HUES48 (cell line): ENCODE data around the gene EIF3J.
"Not testable (repeated sequence)": the region's sequence is repeated elsewhere in the genome, so short reads cannot be mapped to it uniquely, and the experiment has no call there.

Source experiments
- H3K27ac ChIP-seq: one replicate; pipeline ENCODE4 v1.7.0; 2013; ENCODE audit warnings: low read depth, low read length, inconsistent platforms
- H3K27me3 ChIP-seq: 2 replicates; pipeline ENCODE4 v1.6.1; 2013; ENCODE audit warnings: mild to moderate bottlenecking, low read length; ENCODE audit not compliant: control insufficient read depth, insufficient read depth
- H3K36me3 ChIP-seq: 2 replicates; pipeline ENCODE4 v1.6.1; 2013; ENCODE audit warnings: low read length; ENCODE audit not compliant: control insufficient read depth, insufficient read depth
- H3K4me1 ChIP-seq: 2 replicates; pipeline ENCODE4 v1.6.1; 2013; ENCODE audit warnings: mild to moderate bottlenecking, low read length; ENCODE audit not compliant: control insufficient read depth, insufficient read depth
- H3K4me3 ChIP-seq: 2 replicates; pipeline ENCODE4 v1.5.1; 2013; ENCODE audit warnings: mild to moderate bottlenecking, low read depth, low read length
- H3K9ac ChIP-seq: 2 replicates; pipeline ENCODE4 v1.6.1; 2013; ENCODE audit warnings: mild to moderate bottlenecking, low read depth, low read length, moderate library complexity
- H3K9me3 ChIP-seq: 2 replicates; pipeline ENCODE4 v1.6.1; 2013; ENCODE audit warnings: low read length; ENCODE audit not compliant: control insufficient read depth, insufficient read depth

The EIF3J gene

GRCh38 chr15:44527241-44527640 is 9.7 kb upstream of the EIF3J start:
- H3K9me3 ChIP-seq, result no peaks in the 10 kb centered on the region
- no peak overlapping the region for H3K9ac ChIP-seq
- H3K4me1 ChIP-seq, result no peaks in the 10 kb centered on the region
- no peak overlapping the region for H3K27ac ChIP-seq
- H3K27me3 ChIP-seq, result no peaks in the 10 kb centered on the region
- no peak overlapping the region for H3K4me3 ChIP-seq
- H3K36me3 ChIP-seq, result peaks cover 51% of the 10 kb centered on the region

- no peaks in the 10 kb centered on the region for H3K9me3 ChIP-seq
- H3K27me3 ChIP-seq, result no peaks in the 10 kb centered on the region
- H3K9ac ChIP-seq, result no peak overlapping the region
- H3K4me1 ChIP-seq, result no peaks in the 10 kb centered on the region
- H3K36me3 ChIP-seq, result peaks cover 31% of the 10 kb centered on the region
- H3K27ac ChIP-seq, result peak overlapping the region; percentile 8
- no peak overlapping the region for H3K4me3 ChIP-seq
These were observed 6.9 kb upstream of the EIF3J start for GRCh38 chr15:44529864-44530604.

DNA sequence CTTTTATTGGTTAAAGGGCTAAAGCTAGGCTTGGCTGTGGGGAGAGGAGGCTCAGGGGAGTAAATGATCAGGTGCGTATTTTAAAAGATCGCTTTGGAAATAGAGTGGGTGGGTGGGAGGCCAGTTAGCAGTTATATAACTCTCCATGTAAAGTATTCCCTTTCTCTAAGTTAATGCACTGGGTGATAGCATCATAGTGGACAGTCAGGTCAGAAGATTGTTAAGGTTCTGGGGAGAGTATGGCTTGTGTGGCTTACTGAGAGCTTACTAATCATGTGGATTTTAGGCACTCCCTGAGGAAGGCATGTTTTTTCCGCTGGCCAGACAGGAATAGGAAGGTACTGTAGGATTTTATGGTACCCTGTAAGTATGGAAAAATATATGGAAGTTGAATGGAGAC is 6.3 kb upstream of the EIF3J start:
- Histone ChIP-seq H3K36me3 (peaks cover 28% of the 10 kb centered on the region), H3K9me3 (no peaks in the 10 kb centered on the region), H3K9ac (no peak overlapping the region), H3K27me3 (no peaks in the 10 kb centered on the region), H3K4me1 (no peaks in the 10 kb centered on the region), H3K27ac (no peak overlapping the region), H3K4me3 (no peak overlapping the region)

GRCh38 chr15:44532275-44532674 is 4.7 kb upstream of the EIF3J start:
- H3K4me1 ChIP-seq, H3K27me3 ChIP-seq, H3K9ac ChIP-seq, H3K4me3 ChIP-seq, H3K9me3 ChIP-seq, H3K27ac ChIP-seq: not testable (repeated sequence)
- peaks cover 13% of the 10 kb centered on the region for H3K36me3 ChIP-seq

GRCh38 chr15:44532689-44533088 is 4.3 kb upstream of the EIF3J start:
- Histone ChIP-seq H3K9ac (no peak overlapping the region), H3K4me3 (no peak overlapping the region), H3K4me1 (no peaks in the 10 kb centered on the region), H3K27ac (no peak overlapping the region), H3K9me3 (no peaks in the 10 kb centered on the region), H3K36me3 (peaks cover 9% of the 10 kb centered on the region; the same call in 1 of the 2 replicates), H3K27me3 (no peaks in the 10 kb centered on the region)

DNA sequence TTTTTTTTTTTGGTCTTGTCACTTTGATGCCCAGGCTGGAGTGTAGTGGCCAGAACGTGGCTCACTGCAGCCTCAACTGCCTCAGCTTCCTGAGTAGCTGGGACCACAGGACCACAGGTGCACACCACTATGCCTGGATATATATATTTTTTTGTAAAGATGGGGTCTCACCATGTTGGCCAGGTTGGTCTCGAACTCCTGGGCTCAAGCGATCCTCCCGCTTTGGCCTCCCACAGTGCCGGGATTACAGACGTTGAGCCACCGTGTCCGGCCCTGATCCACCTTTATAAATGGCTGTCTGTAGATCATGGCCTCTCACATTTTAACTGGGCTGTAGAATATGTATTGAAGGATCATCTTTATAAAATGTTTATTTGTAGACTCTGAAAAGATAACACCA is 1.9 kb upstream of the EIF3J start:
- Histone ChIP-seq H3K4me3 (no peak overlapping the region), H3K27ac (no peak overlapping the region), H3K4me1 (peaks cover 8% of the 10 kb centered on the region), H3K36me3 (peaks cover 11% of the 10 kb centered on the region), H3K9ac (no peak overlapping the region), H3K9me3 (no peaks in the 10 kb centered on the region), H3K27me3 (no peaks in the 10 kb centered on the region)

GRCh38 chr15:44535523-44536301 is 1.2 kb upstream of the EIF3J start:
- Histone ChIP-seq H3K27ac (peak overlapping the region; percentile 99), H3K9me3 (no peaks in the 10 kb centered on the region), H3K4me1 (peaks cover 8% of the 10 kb centered on the region), H3K36me3 (peaks cover 17% of the 10 kb centered on the region), H3K4me3 (peak overlapping the region; percentile 89), H3K27me3 (no peaks in the 10 kb centered on the region), H3K9ac (peak overlapping the region; percentile 88)

GRCh38 chr15:44536302-44536961 is 515 bp upstream of the EIF3J start:
- H3K36me3 ChIP-seq, result peaks cover 25% of the 10 kb centered on the region
- H3K9me3 ChIP-seq, result no peaks in the 10 kb centered on the region
- peak overlapping the region; percentile 88 for H3K9ac ChIP-seq
- H3K27ac ChIP-seq, result peak overlapping the region; percentile 99
- peaks cover 8% of the 10 kb centered on the region for H3K4me1 ChIP-seq
- H3K4me3 ChIP-seq, result peak overlapping the region; percentile 89
- H3K27me3 ChIP-seq, result no peaks in the 10 kb centered on the region

DNA sequence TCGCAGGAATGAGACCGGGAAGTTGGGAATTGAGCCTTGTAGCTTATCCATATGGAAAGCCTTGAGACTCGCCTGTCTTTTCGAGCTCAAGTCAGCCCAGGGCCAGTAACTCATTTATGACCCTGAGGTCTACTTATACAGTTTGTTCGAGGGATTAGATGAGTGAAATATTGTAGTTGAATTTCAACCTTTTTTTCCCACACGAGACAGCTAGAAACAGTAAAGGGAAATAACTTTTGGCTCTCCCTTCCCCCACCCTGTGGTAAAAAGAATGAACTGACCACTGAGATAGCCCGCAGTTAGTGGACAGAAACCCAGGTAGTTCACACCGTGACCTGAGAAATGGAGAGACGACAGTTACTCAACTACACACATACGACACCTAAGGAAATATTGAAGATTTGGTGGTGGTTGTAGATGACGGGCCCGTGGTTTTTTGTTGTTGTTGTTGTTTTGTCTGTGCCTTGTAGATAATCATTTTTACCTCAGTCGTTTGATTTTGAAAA is 841 bp downstream of the EIF3J start:
- peaks cover 36% of the 10 kb centered on the region for H3K36me3 ChIP-seq
- peaks cover 8% of the 10 kb centered on the region for H3K4me1 ChIP-seq
- no peaks in the 10 kb centered on the region for H3K9me3 ChIP-seq
- H3K4me3 ChIP-seq, result peak overlapping the region; percentile 83
- H3K9ac ChIP-seq, result peak overlapping the region; percentile 89
- peak overlapping the region; percentile 97 for H3K27ac ChIP-seq
- no peaks in the 10 kb centered on the region for H3K27me3 ChIP-seq

DNA sequence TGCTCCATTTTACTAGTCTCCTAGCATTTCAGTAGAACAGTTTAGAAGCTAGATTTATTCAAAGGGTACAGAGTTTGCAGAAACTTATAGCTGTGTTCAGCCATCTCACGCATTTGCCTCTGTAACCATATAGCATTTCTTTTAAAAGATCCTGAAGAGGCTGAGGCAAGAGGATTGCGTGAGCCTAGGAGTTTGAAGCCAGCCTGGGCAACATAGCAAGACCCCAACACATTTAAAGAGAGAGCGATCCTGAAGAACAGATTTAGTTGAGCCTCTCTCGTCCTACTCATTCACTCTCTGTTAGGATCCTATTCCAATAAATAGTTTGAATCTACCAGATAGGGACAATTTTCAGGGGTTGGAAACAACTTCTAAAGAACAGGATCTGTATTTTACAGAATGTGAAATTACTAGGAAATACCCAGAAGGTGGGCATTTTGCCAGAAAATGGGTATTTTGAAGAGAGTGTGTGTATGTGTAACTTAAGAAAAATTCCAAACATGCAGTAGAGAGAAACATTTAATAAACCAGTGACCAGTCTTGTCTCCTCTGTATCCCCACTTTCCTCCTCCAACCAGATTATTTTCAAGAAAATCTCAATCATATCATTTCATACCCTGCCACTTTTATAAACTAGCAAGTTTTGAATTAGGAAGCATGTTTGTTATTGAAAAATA is 4.5 kb downstream of the EIF3J start:
- peaks cover 30% of the 10 kb centered on the region for H3K36me3 ChIP-seq
- no peaks in the 10 kb centered on the region for H3K27me3 ChIP-seq
- H3K9ac ChIP-seq, result no peak overlapping the region
- peaks cover 16% of the 10 kb centered on the region for H3K4me1 ChIP-seq
- no peak overlapping the region for H3K27ac ChIP-seq
- H3K9me3 ChIP-seq, result no peaks in the 10 kb centered on the region
- no peak overlapping the region for H3K4me3 ChIP-seq
